ENCODE data around the gene SIRT3. TPM values are rescaled to one million over a fixed set of nuclear protein-coding genes. Genes with fewer than 3 reads are reported as not detected.

SIRT3 gene
- total RNA-seq (10 to 100 TPM; 21.6 to 46.5 (median 27.8) TPM), polyA plus RNA-seq (10 to 100 TPM; 21.2 to 23.6 TPM)
- long read RNA-seq, donor 1, transcript SIRT3-201 (7 exons, 2,543 nt), result major isoform, 86 of 132 reads
- long read RNA-seq, donor 1, partial matches to known transcripts, result 13 of 132 reads
- long read RNA-seq, donor 1, other reads (novel, unspliced or antisense), result 29 of 132 reads
- long read RNA-seq, donor 2, transcript SIRT3-201 (7 exons, 2,543 nt), result major isoform, 294 of 398 reads
- long read RNA-seq, donor 2, transcript SIRT3-214 (7 exons, 1,588 nt), result minor isoform, 15 of 398 reads
- long read RNA-seq, donor 2, partial matches to known transcripts, result 16 of 398 reads
- long read RNA-seq, donor 2, other reads (novel, unspliced or antisense), result 67 of 398 reads
- long read RNA-seq, donor 3, transcript SIRT3-201 (7 exons, 2,543 nt), result major isoform, 29 of 52 reads
- long read RNA-seq, donor 3, partial matches to known transcripts, result 3 of 52 reads
- long read RNA-seq, donor 3, other reads (novel, unspliced or antisense), result 18 of 52 reads

DNA sequence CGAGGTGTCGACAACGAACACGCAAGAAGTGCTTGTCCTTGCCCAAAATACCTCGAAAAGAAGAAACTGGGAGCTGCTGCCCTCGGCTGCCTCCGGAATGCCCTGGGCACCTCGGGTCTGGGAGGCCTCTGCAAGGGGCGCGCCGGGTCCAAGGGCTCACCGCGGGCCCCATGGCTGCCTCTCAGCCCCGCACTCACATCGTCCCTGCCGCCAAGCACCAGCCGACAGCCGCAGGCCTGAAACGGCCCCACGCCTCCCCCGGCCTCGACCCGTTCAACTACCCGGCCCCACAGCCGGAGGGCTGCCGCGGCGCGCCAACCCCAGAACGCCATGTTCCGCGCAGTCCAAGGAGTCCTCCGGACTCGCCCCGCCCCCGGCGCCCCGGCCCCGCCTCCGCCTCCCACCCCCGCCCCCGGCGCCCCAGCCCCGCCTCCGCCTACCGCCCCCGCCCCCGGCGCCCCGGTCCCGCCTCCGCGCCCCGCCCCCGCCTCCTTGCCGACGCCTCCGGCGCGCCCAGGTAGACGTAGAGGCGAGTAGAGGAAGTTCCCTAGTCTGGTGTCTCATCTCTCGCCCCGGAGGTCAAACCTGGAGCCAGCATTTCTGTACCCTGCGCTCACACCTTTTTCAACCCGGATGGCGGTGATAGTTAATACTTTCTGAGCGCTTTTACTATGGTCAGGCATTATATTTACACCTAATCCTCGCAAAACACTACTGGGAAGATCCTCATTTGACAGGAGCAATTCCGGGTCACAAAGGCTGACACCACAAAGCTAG, at the start of gene SIRT3:
Gene SIRT3 (minus strand): TSS at position 346 of the 777 bp plus-strand sequence. CDS start 14 bp downstream, at position 332.
- Histone ChIP-seq H3K4me3 (peak within 1 kb of the TSS; percentile 83 to 100 (median 94)), H3K36me3 (peaks cover 0 to 34% (median 18%) of the 10 kb centered on the region in 9 donors), H3K27ac (peak within 1 kb of the TSS; percentile 91 to 98 (median 95)), H3K4me1 (peaks cover 9 to 43% (median 25%) of the 10 kb centered on the region in 12 donors), H3K9me3 (no peaks in the 10 kb centered on the region), H3K27me3 (no peaks in the 10 kb centered on the region)
- WGBS, 4 donors, result 0 to 1% (median 0%) methylated on average over 7 to 70 of the region's 70 CpGs
- peak; percentile 82 to 92 (median 90) for ATAC-seq
- TF ChIP-seq POLR2A (IDR thresholded peaks at IDR 0.05), result peak in 1 of 2 donors; percentile 64
- TF ChIP-seq, protein P1, sequence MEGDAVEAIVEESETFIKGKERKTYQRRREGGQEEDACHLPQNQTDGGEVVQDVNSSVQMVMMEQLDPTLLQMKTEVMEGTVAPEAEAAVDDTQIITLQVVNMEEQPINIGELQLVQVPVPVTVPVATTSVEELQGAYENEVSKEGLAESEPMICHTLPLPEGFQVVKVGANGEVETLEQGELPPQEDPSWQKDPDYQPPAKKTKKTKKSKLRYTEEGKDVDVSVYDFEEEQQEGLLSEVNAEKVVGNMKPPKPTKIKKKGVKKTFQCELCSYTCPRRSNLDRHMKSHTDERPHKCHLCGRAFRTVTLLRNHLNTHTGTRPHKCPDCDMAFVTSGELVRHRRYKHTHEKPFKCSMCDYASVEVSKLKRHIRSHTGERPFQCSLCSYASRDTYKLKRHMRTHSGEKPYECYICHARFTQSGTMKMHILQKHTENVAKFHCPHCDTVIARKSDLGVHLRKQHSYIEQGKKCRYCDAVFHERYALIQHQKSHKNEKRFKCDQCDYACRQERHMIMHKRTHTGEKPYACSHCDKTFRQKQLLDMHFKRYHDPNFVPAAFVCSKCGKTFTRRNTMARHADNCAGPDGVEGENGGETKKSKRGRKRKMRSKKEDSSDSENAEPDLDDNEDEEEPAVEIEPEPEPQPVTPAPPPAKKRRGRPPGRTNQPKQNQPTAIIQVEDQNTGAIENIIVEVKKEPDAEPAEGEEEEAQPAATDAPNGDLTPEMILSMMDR (IDR thresholded peaks at IDR 0.05), result peak in 4 of 12 donors; percentile 10 to 19 (median 12)
- DNase-seq, result peak; percentile 85 to 90 (median 86)
- intact Hi-C loops (cut with DNase I), result loop anchor here in 6 of 10 donors (1.0 to 2.0 kb wide), 6 partner anchors 25 to 53 kb away; partner anchors contain the start of genes BET1L (in 2 of the 6), RIC8A (in 2 of the 6) and PGGHG (in 1 of the 6)

DNA sequence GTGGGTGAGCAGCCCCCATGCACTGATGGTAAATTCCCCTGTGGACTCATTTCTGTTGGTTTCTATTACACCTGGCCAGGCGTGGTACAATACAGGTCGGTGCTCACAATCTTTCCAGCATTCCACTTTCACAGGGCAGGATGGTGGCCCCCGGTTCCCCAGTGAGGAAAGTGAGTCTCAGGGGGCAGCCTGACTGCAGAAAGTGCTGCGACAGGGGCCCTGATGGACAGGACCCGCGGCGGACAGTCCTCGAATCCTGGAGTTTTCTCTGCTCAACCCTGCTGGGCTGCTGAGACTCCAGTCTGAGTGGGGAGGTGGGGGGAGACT, 49.7 kb upstream of the SIRT3 start:
- no peaks in the 10 kb centered on the region for H3K36me3 ChIP-seq
- peaks cover 19 to 64% (median 42%) of the 10 kb centered on the region in 9 donors for H3K27me3 ChIP-seq
- no peak overlapping the region for H3K4me3 ChIP-seq
- H3K9me3 ChIP-seq, result no peaks in the 10 kb centered on the region
- 82 to 91% (median 89%) methylated on average over 8 of the region's 8 CpGs for WGBS, 4 donors
- peak in 1 of 5 donors; percentile 9 for DNase-seq
- no peak overlapping the region for H3K27ac ChIP-seq
- intact Hi-C loops (cut with DNase I), result no loop called here
- TF ChIP-seq, protein P1 (IDR thresholded peaks at IDR 0.05), result no peak
- no peak for TF ChIP-seq POLR2A (IDR thresholded peaks at IDR 0.05)
- peaks cover 0 to 31% (median 14%) of the 10 kb centered on the region in 12 donors for H3K4me1 ChIP-seq
- ATAC-seq, result no peak

DNA sequence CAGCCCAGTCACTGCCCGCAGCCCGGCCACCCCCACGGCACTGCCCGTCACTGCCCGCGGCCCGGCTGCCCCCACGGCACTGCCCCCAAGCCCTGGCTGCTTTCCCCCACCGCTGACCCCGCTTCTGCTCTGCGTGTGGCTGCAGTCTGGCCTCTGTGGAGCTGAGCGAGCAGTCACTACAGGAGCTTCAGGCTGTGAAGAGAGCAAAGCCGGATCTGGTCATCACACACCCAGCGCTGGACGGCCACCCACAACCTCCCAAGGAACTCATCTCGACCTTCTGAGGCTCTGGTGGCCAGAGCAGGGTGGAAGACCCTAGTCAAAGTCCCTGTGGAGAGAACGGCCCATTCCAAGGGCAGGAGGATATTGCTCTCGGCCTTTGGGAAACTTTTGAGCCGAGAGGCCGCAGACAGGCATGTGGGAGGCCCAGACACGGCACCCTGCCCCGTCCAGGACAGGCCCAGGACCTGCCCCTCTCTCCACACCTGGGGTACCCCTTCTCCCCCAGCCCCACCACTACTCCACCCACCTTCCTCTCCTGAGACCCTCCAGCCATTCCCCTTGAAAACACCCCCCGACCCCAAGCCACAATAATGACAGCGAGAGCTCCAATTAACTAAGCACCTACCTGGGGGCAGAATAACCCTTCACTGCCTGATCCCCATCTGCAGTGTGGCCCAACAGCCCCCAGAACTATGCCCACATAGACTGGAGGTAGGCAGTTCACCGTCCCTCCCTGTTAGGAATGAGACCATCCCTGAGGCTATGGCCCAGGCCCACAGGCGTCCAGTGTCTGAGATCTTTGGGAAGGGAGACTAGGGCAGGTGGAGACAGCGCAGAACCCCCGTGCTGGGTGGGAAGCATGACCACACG, 49.1 kb upstream of the SIRT3 start:
- 82 to 86% (median 84%) methylated on average over 20 to 29 of the region's 29 CpGs for WGBS, 4 donors
- TF ChIP-seq, protein P1 (IDR thresholded peaks at IDR 0.05), result no peak
- TF ChIP-seq POLR2A (IDR thresholded peaks at IDR 0.05), result no peak
- H3K27ac ChIP-seq, result no peak overlapping the region
- intact Hi-C loops (cut with DNase I), result no loop called here
- H3K4me1 ChIP-seq, result peaks cover 0 to 37% (median 16%) of the 10 kb centered on the region in 12 donors
- no peaks in the 10 kb centered on the region for H3K9me3 ChIP-seq
- DNase-seq, result peak in 2 of 5 donors; percentile 16 to 36
- H3K27me3 ChIP-seq, result peaks cover 25 to 70% (median 48%) of the 10 kb centered on the region in 9 donors
- ATAC-seq, result no peak
- no peaks in the 10 kb centered on the region for H3K36me3 ChIP-seq
- no peak overlapping the region for H3K4me3 ChIP-seq

Measured in heart left ventricle (tissue), 16 donors.